H1 (cell line): ENCODE measurements around the gene FHIT. TPM values are rescaled to one million over a fixed set of nuclear protein-coding genes. Genes with fewer than 3 reads are reported as not detected.

Source experiments
- CTCF ChIA-PET: fragments of 300-600 bp; sonication (Branson Sonifier 250); formaldehyde crosslinking; loops from one replicate; lab custom pipeline; 2021; ENCODE audit not compliant: partially characterized antibody; lab: Charles Lee
- POLR2A ChIA-PET: fragments of 300-600 bp; sonication (Branson Sonifier 250); formaldehyde crosslinking; loops from one replicate; lab custom pipeline; 2021; ENCODE audit warnings: inconsistent platforms; ENCODE audit not compliant: partially characterized antibody; lab: Charles Lee
- DNase-seq, 2 experiments: peaks; one replicate each; pipeline versions ENCODE4 v3.0.0 to v3.0.0-alpha.2; 2010 to 2022; ENCODE audit warnings: low spot score in 2 of 2, low read depth in 1 of 2, mixed read lengths in 1 of 2
- FAIRE-seq: peaks from 2 replicates; lab custom pipeline; 2011; peaks lifted over from hg19 to GRCh38; lab: Jason Lieb, UNC
- H2AFZ ChIP-seq: 2 replicates; pipeline ENCODE4 v1.8.1; 2012; ENCODE audit warnings: low read length, inconsistent platforms
- H2AK5ac ChIP-seq: 2 replicates; pipeline ENCODE4 v1.6.1; 2013; ENCODE audit warnings: low read depth, low read length
- H2BK120ac ChIP-seq: replicated peaks from 2 replicates; pipeline ENCODE3; 2013; ENCODE audit warnings: low read depth, low read length, inconsistent platforms
- H2BK12ac ChIP-seq: 2 replicates; pipeline ENCODE4 v1.6.1; 2013; ENCODE audit warnings: low read depth, low read length
- H2BK15ac ChIP-seq: 2 replicates; pipeline ENCODE4 v1.6.1; 2013; ENCODE audit warnings: low read length
- H2BK20ac ChIP-seq: 2 replicates; pipeline ENCODE4 v1.6.1; 2013; ENCODE audit warnings: low read length
- H2BK5ac ChIP-seq: 2 replicates; pipeline ENCODE4 v1.6.1; 2013; ENCODE audit warnings: low read depth, low read length
- H3K14ac ChIP-seq: 2 replicates; pipeline ENCODE4 v1.6.1; 2013; ENCODE audit warnings: inconsistent platforms; ENCODE audit not compliant: insufficient read length
- H3K18ac ChIP-seq: 2 replicates; pipeline ENCODE4 v1.6.1; 2013; ENCODE audit warnings: low read length; ENCODE audit errors: extremely low read depth
- H3K23ac ChIP-seq: 2 replicates; pipeline ENCODE4 v1.6.1; 2013; ENCODE audit warnings: inconsistent platforms; ENCODE audit not compliant: insufficient read length
- H3K23me2 ChIP-seq: 2 replicates; pipeline ENCODE4 v1.6.1; 2013; ENCODE audit warnings: low read depth, low read length
- H3K27ac ChIP-seq: 2 replicates; pipeline ENCODE4 v1.6.1; 2011; ENCODE audit warnings: low read depth, low read length, inconsistent platforms
- H3K27me3 ChIP-seq, 4 experiments: replicated peaks in 1 of 4; 1 replicate in 1 of 4; 2 replicates in 3 of 4; pipeline versions ENCODE4 v1.6.1 to v1.8.1; 2011 to 2013; ENCODE audit warnings: low read length in 3 of 4, mild to moderate bottlenecking in 3 of 4, inconsistent platforms in 2 of 4, mixed read lengths in 2 of 4, moderate library complexity in 1 of 4; ENCODE audit not compliant: control insufficient read depth in 3 of 4, insufficient read depth in 3 of 4; ENCODE audit errors: extremely low read depth in 1 of 4
- H3K36me3 ChIP-seq, 4 experiments: 2 replicates each; pipeline versions ENCODE4 v1.6.1 to v1.8.1; 2011 to 2013; ENCODE audit warnings: mild to moderate bottlenecking in 4 of 4, low read length in 3 of 4, moderate library complexity in 2 of 4, control low read depth in 1 of 4, inconsistent platforms in 1 of 4; ENCODE audit not compliant: insufficient read depth in 4 of 4, control insufficient read depth in 2 of 4
- H3K4ac ChIP-seq: replicated peaks from 2 replicates; pipeline ENCODE3; 2013; ENCODE audit warnings: low read length, low read depth, mixed read lengths, inconsistent platforms; ENCODE audit not compliant: insufficient read length
- H3K4me1 ChIP-seq, 4 experiments: replicated peaks in 1 of 4; 1 replicate in 1 of 4; 2 replicates in 3 of 4; pipeline versions ENCODE4 v1.6.1 to v1.8.1; 2011 to 2013; ENCODE audit warnings: low read length in 3 of 4, inconsistent platforms in 2 of 4, mixed read lengths in 1 of 4; ENCODE audit not compliant: insufficient read depth in 4 of 4, control insufficient read depth in 3 of 4
- H3K4me2 ChIP-seq, 2 experiments: 2 replicates each; pipeline versions ENCODE4 v1.6.1 to v1.8.1; 2011 to 2013; ENCODE audit warnings: low read depth in 2 of 2, low read length in 2 of 2, control low read depth in 1 of 2, inconsistent platforms in 1 of 2, mild to moderate bottlenecking in 1 of 2; ENCODE audit not compliant: insufficient read depth in 1 of 2
- H3K4me3 ChIP-seq, 4 experiments: fragments of 200-600, 300-600 bp in 1 of 4; sonication (generic), shearing (Covaris generic), sonication (Bioruptor Twin) in 1 of 4; 2 replicates each; pipeline versions ENCODE4 v1.5.1 to v1.8.1; 2011 to 2016; ENCODE audit warnings: low read length in 4 of 4, low read depth in 3 of 4, control low read depth in 2 of 4, inconsistent platforms in 2 of 4, mild to moderate bottlenecking in 2 of 4, mixed read lengths in 1 of 4, moderate library complexity in 1 of 4; ENCODE audit not compliant: insufficient read depth in 2 of 4; ENCODE audit errors: extremely low read depth in 1 of 4
- H3K56ac ChIP-seq: replicated peaks from 2 replicates; pipeline ENCODE3; 2013; ENCODE audit warnings: low read depth, mild to moderate bottlenecking, mixed read lengths, low read length, inconsistent platforms; ENCODE audit not compliant: insufficient read length
- H3K79me1 ChIP-seq: 2 replicates; pipeline ENCODE4 v1.6.1; 2013; ENCODE audit warnings: low read depth, low read length, control low read depth
- H3K79me2 ChIP-seq, 2 experiments: 2 replicates each; pipeline versions ENCODE4 v1.6.1 to v1.8.1; 2012 to 2013; ENCODE audit warnings: low read length in 2 of 2, mild to moderate bottlenecking in 2 of 2, inconsistent platforms in 1 of 2; ENCODE audit not compliant: insufficient read depth in 2 of 2, control insufficient read depth in 1 of 2
- H3K9ac ChIP-seq, 4 experiments: replicated peaks in 1 of 4; 1 replicate in 1 of 4; 2 replicates in 3 of 4; pipeline versions ENCODE4 v1.6.1 to v1.8.1; 2011 to 2013; ENCODE audit warnings: low read depth in 3 of 4, low read length in 3 of 4, control low read depth in 2 of 4, mild to moderate bottlenecking in 2 of 4, moderate library complexity in 2 of 4, inconsistent platforms in 1 of 4; ENCODE audit errors: extremely low read depth in 1 of 4
- H3K9me3 ChIP-seq, 2 experiments: 2 replicates each; pipeline versions ENCODE4 v1.6.1 to v1.8.1; 2012 to 2013; ENCODE audit warnings: mild to moderate bottlenecking in 2 of 2, moderate library complexity in 2 of 2, control low read depth in 1 of 2, inconsistent platforms in 1 of 2, low read depth in 1 of 2, low read length in 1 of 2, mixed read lengths in 1 of 2; ENCODE audit not compliant: insufficient read depth in 2 of 2
- H4K20me1 ChIP-seq, 2 experiments: replicated peaks in 1 of 2; 2 replicates each; pipeline versions ENCODE3 to v1.8.1; 2011 to 2013; ENCODE audit warnings: inconsistent platforms in 2 of 2, low read length in 2 of 2, mild to moderate bottlenecking in 1 of 2; ENCODE audit not compliant: insufficient read depth in 2 of 2, control insufficient read depth in 1 of 2
- H4K5ac ChIP-seq: 2 replicates; pipeline ENCODE4 v1.6.1; 2013; ENCODE audit warnings: low read length, low read depth, mixed read lengths, inconsistent platforms; ENCODE audit not compliant: insufficient read length
- H4K8ac ChIP-seq: 2 replicates; pipeline ENCODE4 v1.8.0; 2013; ENCODE audit warnings: mild to moderate bottlenecking, moderate library complexity, low read length, inconsistent platforms; ENCODE audit not compliant: insufficient read depth; ENCODE audit errors: extremely low read depth
- H4K91ac ChIP-seq: replicated peaks from 2 replicates; pipeline ENCODE3; 2013; ENCODE audit warnings: low read length, mixed read lengths, inconsistent platforms; ENCODE audit not compliant: insufficient read length
- CREB1 ChIP-seq: IDR thresholded peaks from 2 replicates; pipeline ENCODE4 v1.6.1; 2012; ENCODE audit warnings: inconsistent platforms
- HDAC2 ChIP-seq, 2 experiments: fragments of 300-600 bp in 1 of 2; sonication (generic) in 1 of 2; IDR thresholded peaks; 2 replicates each; pipeline ENCODE4 v1.6.1; 2011 to 2012; ENCODE audit warnings: low read depth in 2 of 2, low read length in 2 of 2, mild to moderate bottlenecking in 2 of 2, moderate library complexity in 2 of 2, borderline replicate concordance in 1 of 2, inconsistent platforms in 1 of 2
- MAFK ChIP-seq: IDR thresholded peaks from 2 replicates; pipeline ENCODE4 v1.6.1; 2012; ENCODE audit warnings: low read depth, mild to moderate bottlenecking, improper control_type of control experiment, low read length
- PHF8 ChIP-seq: fragments of 200-600 bp; sonication (generic); conservative IDR thresholded peaks from 2 replicates; pipeline ENCODE4 v1.7.1; 2012; ENCODE audit warnings: low read depth, mild to moderate bottlenecking, inconsistent platforms, low read length, moderate library complexity
- POLR2AphosphoS5 ChIP-seq: IDR thresholded peaks from 2 replicates; pipeline ENCODE4 v1.6.1; 2011; ENCODE audit warnings: low read depth, low read length
- SAP30 ChIP-seq: fragments of 300-600 bp; sonication (generic); IDR thresholded peaks from 2 replicates; pipeline ENCODE4 v1.7.1; 2012; ENCODE audit warnings: low read length, moderate library complexity, mild to moderate bottlenecking, inconsistent platforms; ENCODE audit not compliant: insufficient read depth, insufficient replicate concordance
- SP1 ChIP-seq: IDR thresholded peaks from 2 replicates; pipeline ENCODE4 v1.6.1; 2011; ENCODE audit warnings: low read depth, low read length
- SUZ12 ChIP-seq: fragments of 200-600 bp; sonication (generic); IDR thresholded peaks from 2 replicates; pipeline ENCODE4 v1.6.1; 2012; ENCODE audit warnings: mild to moderate bottlenecking, inconsistent platforms, low read length, moderate library complexity, mixed read lengths
- YY1 ChIP-seq: IDR thresholded peaks from 2 replicates; pipeline ENCODE4 v1.6.1; 2011; ENCODE audit warnings: low read depth, mild to moderate bottlenecking, low read length
- WGBS, 2 experiments: shearing (Covaris generic) in 1 of 2; methylation state at CpG; one replicate each; pipeline versions ENCODE4 v1.1.6 to v1.1.7; 2013 to 2015; ENCODE audit warnings: low lambda C conversion rate in 2 of 2, mixed read lengths in 2 of 2, inconsistent platforms in 1 of 2, low coverage in 1 of 2, missing lambda C conversion rate in 1 of 2; ENCODE audit not compliant: insufficient replicate concordance in 2 of 2, insufficient coverage in 1 of 2, insufficient read length in 1 of 2; ENCODE audit errors: extremely low coverage in 1 of 2, missing lambda C conversion rate in 1 of 2; 5-methylcytosine and 5-hydroxymethylcytosine counted together
- polyA plus RNA-seq, 7 experiments: library from polyadenylated mRNA; depleted of rRNA in 3 of 7; stranded (reverse) in 5 of 7; unstranded in 2 of 7; fragments of >200 nt in 5 of 7; fragments of 200-250 nt in 2 of 7; gene quantifications; 1 replicate in 5 of 7; 2 replicates in 1 of 7; 4 replicates in 1 of 7; pipeline versions ENCODE4 v1.2.1 to v1.2.3, GENCODE V29; 2011 to 2013; ENCODE audit warnings: missing spikeins in 2 of 7, mixed read lengths in 2 of 7
- total RNA-seq: library from RNA; stranded (reverse); fragmentation: NEBNext Ultra II Directional; extraction: Animal tissue kit (Norgen Biotek cat#: 25700); gene quantifications from 2 replicates; pipeline ENCODE4 v1.2.1, GENCODE V29; 2021

Gene FHIT
- total and polyA plus RNA-seq, 2 of the 8 experiments (the other 6 are each of a cell fraction or from before 2014, with no cell fraction given): 1.2 to 3.2 TPM

GRCh38 chr3:60772584-60772983 is 478.7 kb downstream of the FHIT start:
- H2BK20ac ChIP-seq: peak overlapping the region; percentile 82; the same call in 1 of the 2 replicates
- 77% methylated on average over 3 of the region's 3 CpGs; no CpG with 5 or more reads in 1 of the 2 experiments for WGBS, 2 experiments
- no peak overlapping the region for H4K8ac ChIP-seq
- H3K18ac ChIP-seq: 0 out of 2 replicates have a peak overlapping the region, but pooled peaks have one; percentile 62
- CTCF ChIA-PET: interaction anchor here (0.9 kb wide), 1 partner anchor 17 kb away, joined by 3 read pairs; no protein-coding TSS in a partner anchor
- H3K23me2 ChIP-seq: no peaks in the 10 kb centered on the region
- H3K4me2 ChIP-seq: peak overlapping the region; percentile 15 to 56; a peak in 3 of 4 replicates
- no peak overlapping the region for H2AFZ ChIP-seq
- no peak overlapping the region for H2BK15ac ChIP-seq
- H2AK5ac ChIP-seq: peak overlapping the region; percentile 48; the same call in 1 of the 2 replicates
- H3K79me1 ChIP-seq: no peaks in the 10 kb centered on the region
- TF ChIP-seq YY1: 0 out of 2 replicates have a peak, but pooled peaks have one; percentile 30
- no peak for TF ChIP-seq PHF8
- no peak for TF ChIP-seq SAP30
- TF ChIP-seq HDAC2 (IDR thresholded peaks at IDR 0.05; ENCODE audit: borderline replicate concordance in 1 of 2, low read depth in 2 of 2, low read length in 2 of 2): 0 out of 4 replicates have a peak, but pooled peaks of 1 of the 2 experiments have one; percentile 43
- TF ChIP-seq SP1: 0 out of 2 replicates have a peak, but pooled peaks have one; percentile 30
- no peak for TF ChIP-seq POLR2AphosphoS5
- no peak for TF ChIP-seq CREB1
- no peak for TF ChIP-seq SUZ12
- TF ChIP-seq MAFK: no peak
- TF ChIP-seq, all 59 proteins: peak for 3
- no peak overlapping the region for H3K23ac ChIP-seq
- peak overlapping the region; percentile 29 for H2BK120ac ChIP-seq
- H2BK12ac ChIP-seq: no peak overlapping the region
- DNase-seq (peak in 1 of 2 experiments; percentile 7), FAIRE-seq (no peak)
- H4K20me1 ChIP-seq: no peaks in the 10 kb centered on the region
- H4K5ac ChIP-seq: no peak overlapping the region
- H3K79me2 ChIP-seq: no peaks in the 10 kb centered on the region
- H3K27me3 ChIP-seq: no peaks in the 10 kb centered on the region
- POLR2A ChIA-PET: no interaction called here
- no peak overlapping the region for H3K27ac ChIP-seq
- no peaks in the 10 kb centered on the region; a peak in 1 of 8 replicates for H3K36me3 ChIP-seq
- H4K91ac ChIP-seq: no peak overlapping the region
- peak overlapping the region; percentile 87; the same call in 1 of the 2 replicates for H2BK5ac ChIP-seq
- H3K9me3 ChIP-seq: peaks cover 18 to 21% of the 10 kb centered on the region in 2 experiments
- no peak overlapping the region for H3K14ac ChIP-seq
- H3K4me3 ChIP-seq: no peak overlapping the region; a peak in 1 of 8 replicates
- no peak overlapping the region for H3K56ac ChIP-seq
- peaks cover 0 to 15% (median 4%) of the 10 kb centered on the region in 4 experiments; a peak in 5 of 7 replicates for H3K4me1 ChIP-seq
- no peak overlapping the region for H3K4ac ChIP-seq
- no peak overlapping the region for H3K9ac ChIP-seq
